Loucy (cell line): ENCODE data around the gene EFNA5.

Experiments used
- H2AFZ ChIP-seq: fragments of 200-600 bp; sonication (generic); 2 replicates; pipeline ENCODE4 v1.6.0; 2016; ENCODE audit warnings: antibody characterized with exemption, mild to moderate bottlenecking, low read length, moderate library complexity
- H3F3A ChIP-seq: fragments of 200-600 bp; 2 replicates; pipeline ENCODE4 v1.6.0; 2016; ENCODE audit warnings: antibody characterized with exemption, low read depth, mild to moderate bottlenecking
- H3K27me3 ChIP-seq: fragments of 200-600 bp; sonication (generic); 2 replicates; pipeline ENCODE4 v1.6.1; 2014; ENCODE audit warnings: low read length, mild to moderate bottlenecking; ENCODE audit not compliant: insufficient read depth, poor library complexity, severe bottlenecking
- H3K36me3 ChIP-seq: fragments of 200-600 bp; sonication (generic); 2 replicates; pipeline ENCODE4 v1.6.1; 2016; ENCODE audit warnings: low read length; ENCODE audit not compliant: insufficient read depth
- H3K4me1 ChIP-seq: fragments of 200-600 bp; sonication (generic); 2 replicates; pipeline ENCODE4 v1.5.1; 2014; ENCODE audit warnings: low read length, mild to moderate bottlenecking; ENCODE audit not compliant: insufficient read depth, poor library complexity, severe bottlenecking
- H3K4me2 ChIP-seq: fragments of 200-600 bp; sonication (generic); 2 replicates; pipeline ENCODE4 v1.6.0; 2014; ENCODE audit warnings: antibody characterized with exemption, low read length, low read depth, mild to moderate bottlenecking; ENCODE audit not compliant: poor library complexity, severe bottlenecking
- H3K4me3 ChIP-seq: fragments of 200-600 bp; sonication (generic); 2 replicates; pipeline ENCODE4 v1.5.1; 2014; ENCODE audit warnings: low read length, mild to moderate bottlenecking, mixed read lengths; ENCODE audit not compliant: poor library complexity, severe bottlenecking
- H3K79me2 ChIP-seq: fragments of 200-600 bp; sonication (generic); 2 replicates; pipeline ENCODE4 v1.6.1; 2014; ENCODE audit warnings: low read length; ENCODE audit not compliant: insufficient read depth
- H3K9ac ChIP-seq: fragments of 200-600 bp; sonication (generic); 2 replicates; pipeline ENCODE4 v1.6.0; 2014; ENCODE audit warnings: mild to moderate bottlenecking, low read depth, low read length, moderate library complexity; ENCODE audit not compliant: poor library complexity, severe bottlenecking
- H3K9me2 ChIP-seq: fragments of 200-600 bp; sonication (generic); replicated peaks from 2 replicates; pipeline ENCODE4 v1.6.1; 2016; ENCODE audit warnings: low read depth, low read length, mixed read lengths
- H3K9me3 ChIP-seq: fragments of 200-600 bp; sonication (generic); 2 replicates; pipeline ENCODE4 v1.6.1; 2014; ENCODE audit warnings: mild to moderate bottlenecking, antibody characterized with exemption, low read length, low read depth; ENCODE audit not compliant: insufficient read depth
- H4K20me1 ChIP-seq: fragments of 200-600 bp; sonication (generic); 2 replicates; pipeline ENCODE4 v1.6.0; 2014; ENCODE audit warnings: antibody characterized with exemption, low read length, mild to moderate bottlenecking; ENCODE audit not compliant: insufficient read depth, poor library complexity, severe bottlenecking
- EZH2phosphoT487 ChIP-seq: fragments of 200-600 bp; IDR thresholded peaks from 2 replicates; pipeline ENCODE4 v1.6.1; 2018; ENCODE audit warnings: antibody characterized with exemption, mild to moderate bottlenecking, moderate library complexity, borderline replicate concordance
- TF ChIP-seq, protein P1 (sequence below): fragments of 200-600 bp; sonication (generic); conservative IDR thresholded peaks from 2 replicates; pipeline ENCODE4 v1.5.1; 2014; ENCODE audit warnings: mild to moderate bottlenecking, antibody characterized with exemption, low read length

Gene EFNA5

DNA sequence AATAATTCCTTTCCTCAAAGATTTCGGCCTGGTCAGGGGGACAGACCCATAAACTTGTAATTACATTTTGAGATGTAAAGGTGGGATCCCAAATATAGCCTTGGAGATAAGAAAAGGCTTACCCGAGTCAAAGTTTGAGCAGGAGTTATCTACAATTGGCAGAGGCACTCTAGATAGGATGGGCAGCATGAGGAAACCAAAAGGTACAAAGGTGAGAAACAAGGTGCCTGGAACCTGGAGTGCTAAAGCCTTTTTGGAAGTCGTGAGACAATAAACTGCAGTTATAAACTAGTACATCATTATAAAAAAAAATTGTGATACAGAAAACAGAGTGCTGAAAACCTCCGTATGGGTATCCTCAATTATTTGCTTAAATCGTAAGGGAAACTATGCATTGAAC is 212.4 kb downstream of the EFNA5 start:
- no peaks in the 10 kb centered on the region for H3K9me2 ChIP-seq
- H3K4me2 ChIP-seq, result no peak overlapping the region
- no peak overlapping the region for H2AFZ ChIP-seq
- no peak overlapping the region for H3K4me3 ChIP-seq
- TF ChIP-seq, protein P1, sequence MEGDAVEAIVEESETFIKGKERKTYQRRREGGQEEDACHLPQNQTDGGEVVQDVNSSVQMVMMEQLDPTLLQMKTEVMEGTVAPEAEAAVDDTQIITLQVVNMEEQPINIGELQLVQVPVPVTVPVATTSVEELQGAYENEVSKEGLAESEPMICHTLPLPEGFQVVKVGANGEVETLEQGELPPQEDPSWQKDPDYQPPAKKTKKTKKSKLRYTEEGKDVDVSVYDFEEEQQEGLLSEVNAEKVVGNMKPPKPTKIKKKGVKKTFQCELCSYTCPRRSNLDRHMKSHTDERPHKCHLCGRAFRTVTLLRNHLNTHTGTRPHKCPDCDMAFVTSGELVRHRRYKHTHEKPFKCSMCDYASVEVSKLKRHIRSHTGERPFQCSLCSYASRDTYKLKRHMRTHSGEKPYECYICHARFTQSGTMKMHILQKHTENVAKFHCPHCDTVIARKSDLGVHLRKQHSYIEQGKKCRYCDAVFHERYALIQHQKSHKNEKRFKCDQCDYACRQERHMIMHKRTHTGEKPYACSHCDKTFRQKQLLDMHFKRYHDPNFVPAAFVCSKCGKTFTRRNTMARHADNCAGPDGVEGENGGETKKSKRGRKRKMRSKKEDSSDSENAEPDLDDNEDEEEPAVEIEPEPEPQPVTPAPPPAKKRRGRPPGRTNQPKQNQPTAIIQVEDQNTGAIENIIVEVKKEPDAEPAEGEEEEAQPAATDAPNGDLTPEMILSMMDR, result no peak
- TF ChIP-seq EZH2phosphoT487, result no peak
- no peaks in the 10 kb centered on the region for H3K36me3 ChIP-seq
- H3K9me3 ChIP-seq, result no peaks in the 10 kb centered on the region
- no peak overlapping the region for H3K9ac ChIP-seq
- H3K79me2 ChIP-seq, result no peaks in the 10 kb centered on the region
- no peaks in the 10 kb centered on the region for H4K20me1 ChIP-seq
- H3F3A ChIP-seq, result no peaks in the 10 kb centered on the region
- no peaks in the 10 kb centered on the region for H3K4me1 ChIP-seq
- peaks cover 50% of the 10 kb centered on the region for H3K27me3 ChIP-seq

DNA sequence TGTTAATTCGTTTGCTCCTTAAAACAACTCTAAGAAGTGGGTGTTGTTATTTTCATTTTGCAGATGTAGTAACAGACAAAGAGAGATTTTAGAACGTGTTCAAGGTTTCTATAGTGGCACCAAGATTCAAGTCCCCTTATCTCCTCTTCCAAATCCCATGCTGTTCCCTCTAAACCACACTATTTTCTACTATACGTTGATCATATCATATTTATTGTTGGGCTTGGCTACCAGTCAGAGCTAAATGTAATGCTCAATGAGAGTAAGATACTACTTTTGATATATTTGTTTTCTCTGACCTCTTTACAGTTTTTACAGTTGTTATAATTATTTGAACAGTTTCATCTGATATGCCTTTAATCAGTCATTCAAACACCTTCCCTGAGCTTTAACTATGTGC is 212.9 kb downstream of the EFNA5 start:
- Histone ChIP-seq H3K9me3 (no peaks in the 10 kb centered on the region), H3K4me2 (no peak overlapping the region), H3K9ac (no peak overlapping the region), H3K36me3 (no peaks in the 10 kb centered on the region), H2AFZ (no peak overlapping the region), H4K20me1 (no peaks in the 10 kb centered on the region), H3K4me1 (no peaks in the 10 kb centered on the region), H3K4me3 (no peak overlapping the region), H3F3A (no peaks in the 10 kb centered on the region), H3K9me2 (no peaks in the 10 kb centered on the region), H3K27me3 (peaks cover 50% of the 10 kb centered on the region), H3K79me2 (no peaks in the 10 kb centered on the region)
- TF ChIP-seq EZH2phosphoT487, result no peak
- TF ChIP-seq, protein P1, result no peak

DNA sequence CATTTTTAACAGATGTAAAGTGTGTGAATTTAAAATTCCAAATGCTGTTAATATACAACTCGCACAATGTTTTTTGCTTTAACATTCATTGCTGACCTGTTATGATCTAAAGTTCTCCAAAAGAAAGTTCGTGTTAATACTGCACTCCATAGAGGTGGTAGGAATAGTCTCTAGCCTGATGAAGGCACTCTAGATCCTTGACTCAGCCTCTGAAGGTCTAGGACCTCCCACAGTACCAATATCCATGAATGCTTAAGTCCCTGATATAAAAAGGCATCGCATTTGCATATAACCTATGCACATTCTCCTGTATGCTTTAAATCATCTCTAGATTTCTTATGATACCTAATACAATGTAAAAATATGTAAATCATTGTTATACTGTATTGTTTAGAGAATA is 213.6 kb downstream of the EFNA5 start:
- TF ChIP-seq, protein P1, result no peak
- TF ChIP-seq EZH2phosphoT487, result no peak
- no peaks in the 10 kb centered on the region for H3K4me1 ChIP-seq
- no peaks in the 10 kb centered on the region for H3K9me2 ChIP-seq
- no peaks in the 10 kb centered on the region for H3K79me2 ChIP-seq
- H3K36me3 ChIP-seq, result no peaks in the 10 kb centered on the region
- peaks cover 43% of the 10 kb centered on the region for H3K27me3 ChIP-seq
- no peaks in the 10 kb centered on the region for H4K20me1 ChIP-seq
- no peaks in the 10 kb centered on the region for H3F3A ChIP-seq
- no peak overlapping the region for H3K4me3 ChIP-seq
- no peak overlapping the region for H3K9ac ChIP-seq
- no peak overlapping the region for H2AFZ ChIP-seq
- H3K9me3 ChIP-seq, result no peaks in the 10 kb centered on the region
- no peak overlapping the region for H3K4me2 ChIP-seq
